Kidney epithelial cell (primary cell): ENCODE data around the gene CD177. TPM values are rescaled to one million over a fixed set of nuclear protein-coding genes. Genes with fewer than 3 reads are reported as not detected.
"Not testable (repeated sequence)": the region's sequence is repeated elsewhere in the genome, so short reads cannot be mapped to it uniquely, and the experiment has no call there.

Experiments used
- DNase-seq: peaks from one replicate; pipeline ENCODE4 v3.0.0-alpha.2; 2010; ENCODE audit warnings: low read depth
- H3K27me3 ChIP-seq: 2 replicates; pipeline ENCODE4 v1.6.0; 2011; ENCODE audit warnings: low read length; ENCODE audit not compliant: control insufficient read depth, insufficient read depth
- H3K36me3 ChIP-seq: 2 replicates; pipeline ENCODE4 v1.5.1; 2011; ENCODE audit warnings: low read length; ENCODE audit not compliant: control insufficient read depth, insufficient read depth
- H3K4me3 ChIP-seq: 2 replicates; pipeline ENCODE4 v1.5.1; 2011; ENCODE audit warnings: low read depth, mild to moderate bottlenecking, control low read depth, low read length
- total RNA-seq: library from RNA; depleted of rRNA; stranded (reverse); fragments of >200 nt; gene quantifications from 2 replicates; pipeline ENCODE4 v1.2.3, GENCODE V29; 2015
- TF ChIP-seq, protein P1 (sequence below): IDR thresholded peaks from 2 replicates; pipeline ENCODE4 v1.5.1; 2011; ENCODE audit warnings: mild to moderate bottlenecking, moderate library complexity, low read length, control low read depth, inconsistent platforms; ENCODE audit not compliant: insufficient read depth, poor library complexity, severe bottlenecking

Gene CD177
- total RNA-seq, 1 donor from 2014 or later, result 0.13 TPM

DNA sequence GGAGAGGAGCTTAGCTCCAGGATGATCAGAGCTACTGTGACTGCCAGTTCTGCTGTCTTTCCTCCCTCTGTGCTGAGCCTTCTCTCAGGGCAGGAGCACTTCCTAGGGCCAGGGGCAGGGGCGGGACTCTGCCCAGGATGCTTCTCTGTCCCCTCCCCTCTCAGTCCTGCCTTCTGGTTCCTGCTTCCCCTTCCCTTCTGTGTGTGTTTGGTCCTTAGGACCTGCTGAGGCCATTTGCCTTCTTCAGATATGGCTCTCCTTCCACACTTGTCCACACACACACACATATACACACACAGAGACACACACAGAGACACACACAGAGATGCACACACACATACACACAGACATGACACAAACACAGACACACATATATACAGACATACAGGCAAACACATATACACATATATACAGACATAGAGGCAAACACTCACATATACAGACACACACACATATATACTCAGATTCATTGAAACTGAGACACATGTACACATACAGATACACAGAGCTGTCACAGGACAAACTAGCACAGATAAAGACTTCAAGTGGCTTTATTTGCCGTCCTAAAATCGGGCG, 22.0 kb upstream of the CD177 start:
- TF ChIP-seq, protein P1, sequence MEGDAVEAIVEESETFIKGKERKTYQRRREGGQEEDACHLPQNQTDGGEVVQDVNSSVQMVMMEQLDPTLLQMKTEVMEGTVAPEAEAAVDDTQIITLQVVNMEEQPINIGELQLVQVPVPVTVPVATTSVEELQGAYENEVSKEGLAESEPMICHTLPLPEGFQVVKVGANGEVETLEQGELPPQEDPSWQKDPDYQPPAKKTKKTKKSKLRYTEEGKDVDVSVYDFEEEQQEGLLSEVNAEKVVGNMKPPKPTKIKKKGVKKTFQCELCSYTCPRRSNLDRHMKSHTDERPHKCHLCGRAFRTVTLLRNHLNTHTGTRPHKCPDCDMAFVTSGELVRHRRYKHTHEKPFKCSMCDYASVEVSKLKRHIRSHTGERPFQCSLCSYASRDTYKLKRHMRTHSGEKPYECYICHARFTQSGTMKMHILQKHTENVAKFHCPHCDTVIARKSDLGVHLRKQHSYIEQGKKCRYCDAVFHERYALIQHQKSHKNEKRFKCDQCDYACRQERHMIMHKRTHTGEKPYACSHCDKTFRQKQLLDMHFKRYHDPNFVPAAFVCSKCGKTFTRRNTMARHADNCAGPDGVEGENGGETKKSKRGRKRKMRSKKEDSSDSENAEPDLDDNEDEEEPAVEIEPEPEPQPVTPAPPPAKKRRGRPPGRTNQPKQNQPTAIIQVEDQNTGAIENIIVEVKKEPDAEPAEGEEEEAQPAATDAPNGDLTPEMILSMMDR, result no peak
- H3K4me3 ChIP-seq, result no peak overlapping the region
- no peak for DNase-seq
- H3K27me3 ChIP-seq, result no peaks in the 10 kb centered on the region
- no peaks in the 10 kb centered on the region for H3K36me3 ChIP-seq

DNA sequence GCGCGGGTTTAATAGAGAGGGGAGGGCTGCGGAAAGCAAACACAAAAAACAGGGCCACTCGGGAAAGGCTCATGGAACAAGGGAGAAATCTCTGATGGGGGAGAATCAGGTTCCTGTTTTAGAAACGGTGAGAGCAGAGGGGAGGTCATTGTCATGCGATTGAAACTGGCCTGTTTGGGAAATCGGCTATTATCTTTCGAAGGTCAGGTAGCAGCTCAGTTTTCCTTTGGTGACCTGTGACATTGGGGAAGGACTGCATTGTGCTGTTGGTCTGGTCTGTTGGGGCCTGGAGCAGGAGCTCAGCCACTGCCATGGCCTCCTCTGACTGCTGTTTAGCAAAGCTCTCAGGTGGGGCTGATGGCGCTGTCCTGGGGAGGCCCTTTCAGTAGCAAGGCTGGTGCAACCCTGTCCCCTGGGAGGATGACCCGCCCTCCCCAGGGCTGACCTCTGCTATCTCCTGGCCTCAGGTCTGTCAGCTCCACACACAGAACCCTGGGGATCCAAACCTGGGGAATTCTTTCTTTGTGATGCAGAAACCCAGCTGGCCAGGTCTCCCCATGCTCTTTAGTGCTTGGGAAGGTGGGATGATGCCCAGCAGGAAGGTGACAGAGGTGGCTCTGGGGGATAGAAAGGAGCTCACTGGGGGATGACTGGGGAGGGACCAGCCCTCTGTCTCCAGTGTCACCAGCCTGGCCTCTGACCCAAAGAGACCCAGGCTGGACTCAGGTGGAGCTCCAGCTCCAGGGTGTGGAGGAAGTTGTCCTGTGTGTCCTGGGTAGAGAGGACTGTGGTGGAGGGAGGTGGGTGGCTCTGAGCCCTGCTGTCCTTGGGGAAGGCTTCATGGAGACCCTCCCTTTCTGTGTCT, 21.2 kb upstream of the CD177 start:
- no peaks in the 10 kb centered on the region for H3K36me3 ChIP-seq
- TF ChIP-seq, protein P1, result no peak
- no peak overlapping the region for H3K4me3 ChIP-seq
- no peak for DNase-seq
- no peaks in the 10 kb centered on the region for H3K27me3 ChIP-seq

DNA sequence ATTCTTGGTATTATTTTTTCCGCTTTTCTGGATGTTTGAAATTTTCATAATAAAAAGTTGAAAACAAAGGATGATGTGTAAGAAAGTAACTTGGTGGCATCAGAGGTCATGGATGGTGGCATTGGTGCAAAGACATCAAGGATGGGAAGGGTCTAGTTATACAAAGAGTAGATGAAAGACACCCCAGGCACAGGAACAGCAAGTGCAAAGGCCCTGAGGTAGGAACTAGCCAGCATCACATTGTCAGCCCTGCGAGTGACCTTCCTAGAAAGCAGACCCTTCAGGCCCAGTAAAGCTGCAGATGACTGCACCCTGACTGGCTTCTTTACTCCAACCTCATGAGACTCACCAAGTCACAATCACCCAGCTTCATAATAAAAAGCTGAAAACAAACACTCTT, 17.0 kb upstream of the CD177 start:
- not testable (repeated sequence) for H3K4me3 ChIP-seq, DNase-seq, H3K36me3 ChIP-seq, H3K27me3 ChIP-seq

DNA sequence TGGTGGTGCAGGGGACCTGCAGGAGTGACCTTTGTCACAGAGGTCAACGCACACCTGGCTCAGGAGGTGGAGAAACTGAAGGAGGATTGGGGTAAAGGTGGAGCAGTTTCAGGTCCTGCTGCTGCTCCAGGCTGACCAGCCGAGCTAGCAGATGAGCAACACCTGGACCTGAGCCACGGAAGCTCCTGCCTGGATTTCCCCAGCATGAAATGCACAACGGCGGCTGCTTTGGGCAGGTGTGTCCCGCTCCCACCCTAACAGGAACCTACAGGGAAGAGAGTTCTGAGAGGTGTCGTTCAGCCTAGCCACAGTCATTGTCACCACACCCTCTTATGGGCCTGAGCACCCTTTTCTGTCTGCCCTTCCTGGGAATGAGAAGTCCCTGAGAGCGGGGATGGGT, 15.7 kb upstream of the CD177 start:
- no peaks in the 10 kb centered on the region for H3K36me3 ChIP-seq
- DNase-seq, result no peak
- H3K27me3 ChIP-seq, result no peaks in the 10 kb centered on the region
- no peak overlapping the region for H3K4me3 ChIP-seq
- TF ChIP-seq, protein P1, result no peak

DNA sequence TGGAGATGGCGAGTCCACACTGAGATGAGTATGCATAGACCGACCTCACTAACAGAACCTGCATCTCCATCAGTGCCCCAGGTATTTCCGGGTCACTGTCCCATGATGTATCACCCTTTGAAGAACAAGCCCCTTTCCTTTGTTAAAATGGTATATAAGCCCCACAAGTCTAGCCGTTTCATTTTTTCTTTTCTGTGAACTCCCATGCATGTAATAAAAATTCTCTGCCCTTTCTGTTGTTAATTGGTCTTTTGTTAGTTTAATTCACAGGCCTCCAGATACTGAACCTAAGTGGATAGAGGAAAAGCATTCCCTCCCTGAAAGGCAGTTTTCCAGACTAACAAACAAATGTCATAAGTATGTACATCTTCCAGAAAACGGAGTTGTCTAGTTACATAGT, 15.0 kb upstream of the CD177 start:
- DNase-seq, result no peak
- TF ChIP-seq, protein P1, result no peak
- Histone ChIP-seq H3K27me3 (no peaks in the 10 kb centered on the region), H3K4me3 (no peak overlapping the region), H3K36me3 (no peaks in the 10 kb centered on the region)

DNA sequence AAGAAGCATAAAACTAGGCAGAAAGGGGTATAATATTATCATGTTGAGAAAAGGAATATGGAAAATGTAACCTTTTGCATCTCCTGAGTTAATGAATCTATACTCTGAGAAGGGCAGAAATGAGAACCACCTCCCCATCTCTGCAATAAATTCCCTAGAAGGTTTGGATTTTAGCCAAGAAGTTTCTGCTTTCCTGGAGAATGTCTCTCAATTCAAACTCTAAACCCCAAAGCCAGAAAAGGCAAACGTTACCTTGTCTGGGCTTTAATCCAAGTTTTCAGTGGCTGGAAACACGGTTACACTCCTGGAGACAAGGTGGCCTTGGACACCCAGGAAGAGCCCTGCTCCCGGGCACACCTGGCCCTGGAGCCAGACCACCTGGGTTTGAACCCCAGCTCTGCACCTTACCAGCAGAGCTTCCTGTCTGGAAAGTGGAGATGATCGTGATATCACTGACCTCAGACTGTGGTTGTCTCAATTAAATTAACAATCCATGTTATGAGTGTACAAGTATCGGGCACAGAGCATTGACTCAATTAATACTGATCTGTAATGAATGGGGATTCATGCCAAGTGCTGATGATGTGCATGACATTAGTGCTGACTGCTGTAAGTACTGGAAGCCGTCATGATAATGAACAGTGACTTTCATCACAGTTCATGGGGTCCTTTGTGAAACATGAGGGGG, 14.1 kb upstream of the CD177 start:
- not testable (repeated sequence) for H3K36me3 ChIP-seq, DNase-seq, H3K4me3 ChIP-seq, H3K27me3 ChIP-seq

DNA sequence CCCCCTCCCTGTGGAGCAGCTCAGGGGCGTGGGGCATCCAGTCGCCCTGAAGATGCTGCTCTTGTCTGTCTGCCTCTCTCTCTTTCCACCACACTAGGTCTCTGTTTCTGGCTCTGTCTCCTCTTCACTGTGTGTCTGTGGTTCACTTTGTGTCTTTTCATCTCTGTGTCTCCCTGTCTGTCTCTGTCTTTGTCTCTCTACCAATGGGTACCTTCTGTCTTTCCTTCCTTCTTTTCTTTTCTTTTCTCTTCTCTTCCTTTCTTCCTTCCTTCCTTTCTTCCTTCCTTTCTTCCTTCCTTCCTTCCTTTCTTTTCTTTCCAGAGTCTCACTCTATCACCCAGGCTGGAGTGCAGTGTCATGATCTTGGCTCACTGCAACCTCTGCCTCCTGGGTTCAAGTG, 13.4 kb upstream of the CD177 start:
- H3K27me3 ChIP-seq, H3K36me3 ChIP-seq, DNase-seq, H3K4me3 ChIP-seq: not testable (repeated sequence)

DNA sequence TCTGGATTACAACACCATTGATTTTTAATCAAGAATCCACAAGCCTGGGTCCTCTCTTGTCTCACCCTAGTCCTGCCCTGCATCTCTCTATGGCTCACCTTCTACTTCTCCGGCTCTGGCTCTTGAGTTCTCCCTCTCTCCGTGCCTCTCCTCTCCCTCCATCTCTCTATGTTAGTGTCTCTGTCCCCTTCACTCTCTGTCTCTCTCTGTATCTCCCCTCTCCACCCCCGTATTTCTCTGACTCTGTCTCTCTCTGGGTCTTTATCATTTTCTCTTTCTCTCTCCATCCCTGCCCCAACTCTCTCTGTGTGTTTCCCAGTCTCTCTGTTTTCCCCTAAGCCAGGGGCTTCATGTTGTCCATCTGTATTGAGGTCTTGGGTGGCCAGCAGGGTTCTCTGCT, 12.4 kb upstream of the CD177 start:
- H3K4me3 ChIP-seq, H3K36me3 ChIP-seq, H3K27me3 ChIP-seq, DNase-seq: not testable (repeated sequence)

DNA sequence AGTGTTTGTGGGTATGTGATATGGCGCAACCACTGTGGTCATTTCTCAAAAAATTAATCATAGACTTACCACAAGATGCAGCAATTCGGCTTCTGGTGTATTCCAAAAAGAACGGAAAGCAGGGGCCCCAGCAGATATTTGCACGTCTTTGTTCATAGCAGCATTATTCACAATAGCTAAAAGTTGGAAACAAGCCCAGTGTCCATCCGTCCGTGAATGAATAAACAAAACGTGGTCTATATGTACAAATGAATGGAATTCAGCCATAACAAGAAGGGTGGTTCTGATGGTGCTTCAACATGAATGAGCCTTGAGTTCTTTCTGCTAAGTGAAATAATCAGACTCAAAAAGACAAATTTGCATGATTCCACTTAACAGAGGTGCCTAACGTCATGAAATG, 11.4 kb upstream of the CD177 start:
- DNase-seq, result peak; percentile 12
- H3K4me3 ChIP-seq, H3K36me3 ChIP-seq, H3K27me3 ChIP-seq: not testable (repeated sequence)

DNA sequence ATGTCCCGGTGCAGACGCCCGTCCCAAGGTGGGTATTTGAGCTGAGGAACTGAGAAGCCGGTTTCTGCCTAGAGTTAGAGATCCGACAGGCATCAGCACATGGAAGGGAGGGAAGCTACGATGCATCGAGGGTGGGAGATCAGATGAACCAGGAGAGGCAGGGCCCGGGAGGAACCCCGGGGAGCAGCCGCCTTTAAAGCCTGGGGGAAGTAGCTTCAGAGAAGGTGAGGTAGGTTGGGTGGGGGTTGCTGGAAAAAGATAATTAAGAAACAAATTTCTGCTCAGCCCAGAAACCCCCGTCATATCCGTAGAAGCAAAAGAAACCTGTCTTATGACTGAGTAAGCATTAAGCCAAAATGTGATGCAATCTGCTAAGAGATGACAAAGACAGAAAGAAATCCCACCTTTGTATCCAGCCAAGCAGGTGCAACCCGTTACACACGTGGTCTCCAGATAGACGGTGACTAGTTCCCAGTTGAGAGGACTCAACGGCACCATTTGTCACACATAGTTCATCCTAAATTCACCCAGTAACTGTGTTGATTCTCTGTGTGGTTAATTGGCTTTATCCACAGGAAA, 9.1 kb upstream of the CD177 start:
- not testable (repeated sequence) for DNase-seq, H3K27me3 ChIP-seq, H3K36me3 ChIP-seq, H3K4me3 ChIP-seq
